Stimulated activated CD8-positive, alpha-beta memory T cell treated with anti-CD3 and anti-CD28 coated beads, Interleukin-12 subunit alpha, Interleukin-12 subunit beta, amount 100 ng/mL, for 4 hours (primary cell): ENCODE data around the gene LRRC46.

Experiments used
- DNase-seq: peaks from one replicate; pipeline ENCODE4 v3.0.0-alpha.2; 2020; ENCODE audit warnings: low read depth

Gene LRRC46

DNA sequence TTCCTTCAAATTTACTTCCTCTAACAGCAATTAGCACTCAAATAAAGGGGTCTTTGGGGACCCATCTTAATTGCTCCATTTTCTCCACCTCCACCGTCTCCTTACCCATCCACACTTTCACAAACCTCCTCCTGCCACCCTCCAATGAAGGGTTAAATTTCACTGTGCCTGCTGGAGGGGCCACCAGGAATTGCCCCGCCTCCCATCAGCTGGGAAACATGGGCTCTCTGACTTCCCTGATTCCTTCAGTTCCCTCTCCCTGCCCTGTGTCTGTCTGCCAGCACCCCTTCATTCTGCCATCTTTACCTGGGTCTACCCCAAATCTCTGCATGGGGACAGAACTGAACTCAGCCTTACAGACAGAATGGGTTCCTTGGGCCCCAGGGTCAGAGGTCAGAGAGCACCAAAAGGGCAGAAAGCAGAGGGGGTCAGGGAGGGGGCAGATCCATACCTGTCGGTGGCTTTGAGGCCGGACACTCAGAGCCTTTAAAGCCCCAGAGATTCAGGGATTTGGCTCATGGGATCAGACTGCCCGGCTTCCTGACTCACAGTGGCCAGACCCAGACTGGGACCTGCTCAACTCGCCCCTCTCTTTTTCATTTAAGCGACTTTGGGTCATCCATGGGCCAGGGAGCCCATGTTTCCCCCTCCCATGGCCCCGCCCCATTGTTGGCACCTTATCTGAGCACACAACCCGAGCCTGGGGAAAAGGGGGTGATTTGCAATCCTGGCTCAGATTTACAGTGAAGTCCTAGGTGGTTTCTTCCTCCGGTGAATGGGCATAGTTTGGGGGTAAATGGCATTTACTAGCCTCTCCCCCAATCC, 46.9 kb downstream of the LRRC46 start:
- no peak for DNase-seq

DNA sequence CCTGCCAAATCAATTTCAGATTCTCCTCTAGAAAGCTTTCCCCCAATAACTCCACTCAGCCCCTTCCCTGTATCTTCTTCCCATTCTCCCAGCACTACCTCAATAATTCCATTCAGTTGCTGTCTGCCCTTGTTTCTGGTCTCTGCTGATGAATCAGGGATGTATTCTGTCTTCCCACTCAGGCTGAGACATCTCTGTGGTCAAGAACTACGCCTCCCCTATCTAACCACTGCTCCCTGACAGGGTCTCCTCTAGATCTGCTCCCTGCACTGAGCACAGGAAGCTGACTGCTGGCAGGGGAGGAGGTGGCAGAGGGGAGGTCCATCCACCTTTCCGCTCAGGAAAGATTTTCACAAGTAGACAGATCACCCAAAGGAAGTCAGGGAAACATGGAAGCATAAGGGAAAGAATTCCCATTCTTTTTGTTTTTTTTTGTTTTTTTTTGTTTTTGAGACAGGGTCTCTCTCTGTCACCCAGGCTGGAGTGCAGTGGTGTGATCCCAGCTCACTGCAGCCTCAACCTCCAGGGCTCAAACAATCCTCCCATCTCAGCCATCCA, 47.6 kb downstream of the LRRC46 start:
- DNase-seq = no peak

DNA sequence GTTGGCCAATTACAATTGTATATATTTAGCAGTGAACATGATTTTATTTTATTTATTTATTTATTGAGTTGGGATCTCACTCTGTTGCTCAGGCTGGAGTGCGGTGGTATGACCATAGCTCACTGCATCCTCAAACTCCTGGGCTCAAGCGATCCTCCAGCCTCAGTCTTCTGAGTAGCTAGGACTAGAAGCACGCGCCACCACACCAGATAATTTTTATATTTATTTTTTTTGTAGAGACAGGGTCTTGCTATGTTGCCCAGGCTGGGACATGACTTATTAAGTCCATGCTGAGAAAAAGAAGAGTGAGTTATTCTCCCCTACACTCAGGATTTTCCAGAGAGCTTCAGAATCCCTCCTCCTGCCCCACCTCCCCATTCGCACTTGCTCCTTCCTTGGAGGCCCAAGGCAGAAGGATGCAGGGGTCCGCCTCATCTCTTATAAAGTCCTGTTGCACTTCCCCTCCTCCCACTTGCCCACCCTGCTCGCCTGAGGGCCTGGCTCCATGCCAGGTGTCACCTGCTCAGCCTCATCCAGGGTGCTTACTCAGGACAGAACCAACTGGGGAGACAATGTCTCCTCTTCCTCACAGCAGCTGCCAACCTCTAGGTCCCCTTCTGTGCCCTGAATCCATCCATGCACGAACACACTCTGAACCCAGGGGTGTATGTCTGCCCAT, 48.4 kb downstream of the LRRC46 start:
- DNase-seq = no peak

DNA sequence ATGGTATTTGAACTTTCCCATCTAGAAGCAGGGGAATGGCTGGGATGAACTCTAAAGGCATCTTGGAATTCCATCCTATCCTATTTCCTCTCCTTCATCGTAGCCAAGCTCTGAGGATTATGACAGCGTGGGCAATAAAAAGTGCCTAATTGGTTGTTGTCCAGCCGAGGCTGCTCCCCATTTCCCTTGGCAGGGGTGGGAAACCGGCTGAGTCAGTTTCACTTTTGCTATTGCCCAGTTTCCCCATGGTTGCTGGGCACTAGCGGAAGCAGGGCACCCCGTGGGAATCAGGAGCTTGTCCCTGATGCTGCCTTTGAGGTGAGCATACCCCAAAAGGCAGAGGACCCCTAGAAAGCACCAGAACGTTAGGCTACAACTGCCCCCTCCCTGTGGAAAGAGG, 50.8 kb downstream of the LRRC46 start:
- no peak for DNase-seq

DNA sequence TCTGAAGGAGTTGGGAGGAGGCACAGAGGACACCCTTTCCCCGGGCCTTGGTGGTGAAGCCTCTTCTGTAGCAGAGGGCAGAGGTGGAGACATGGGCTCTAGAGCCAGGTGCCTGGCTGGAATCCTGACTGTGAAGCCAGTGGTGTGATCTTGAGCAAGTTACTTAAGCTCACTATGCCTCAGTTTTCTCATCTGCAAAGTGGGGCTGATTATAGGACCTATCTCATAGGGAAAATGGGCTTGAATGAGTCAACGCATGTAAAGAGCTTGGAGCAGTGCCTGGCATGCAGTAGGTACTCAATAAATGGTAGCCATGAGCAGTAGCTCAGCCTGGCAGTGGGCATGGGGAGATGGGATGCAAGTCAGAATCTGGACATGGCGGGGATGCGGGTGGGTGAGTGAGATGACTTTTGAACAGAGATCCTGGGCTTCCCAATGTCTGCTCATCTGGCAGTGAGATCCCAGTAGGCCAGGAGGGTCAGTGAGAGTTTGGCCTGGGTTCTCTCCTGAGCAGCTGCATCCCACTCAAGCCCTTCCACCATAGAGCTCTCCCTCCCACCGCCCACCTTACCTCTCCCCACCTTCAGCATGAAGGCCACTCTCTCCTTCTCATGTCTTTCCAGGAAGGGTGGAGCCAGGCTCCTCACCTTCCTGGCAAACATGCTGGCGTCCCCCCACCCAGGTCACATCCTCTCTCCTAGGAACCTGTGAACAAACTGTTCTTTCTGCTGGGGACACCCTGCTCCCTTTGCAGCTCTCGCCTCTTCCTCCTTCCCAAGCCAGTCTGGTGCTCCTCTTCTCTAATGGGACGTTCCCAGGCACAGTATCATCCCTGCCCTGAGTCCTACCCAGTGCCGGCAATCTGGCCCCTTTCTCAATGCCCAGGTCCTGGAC, 51.5 kb downstream of the LRRC46 start:
- no peak for DNase-seq

DNA sequence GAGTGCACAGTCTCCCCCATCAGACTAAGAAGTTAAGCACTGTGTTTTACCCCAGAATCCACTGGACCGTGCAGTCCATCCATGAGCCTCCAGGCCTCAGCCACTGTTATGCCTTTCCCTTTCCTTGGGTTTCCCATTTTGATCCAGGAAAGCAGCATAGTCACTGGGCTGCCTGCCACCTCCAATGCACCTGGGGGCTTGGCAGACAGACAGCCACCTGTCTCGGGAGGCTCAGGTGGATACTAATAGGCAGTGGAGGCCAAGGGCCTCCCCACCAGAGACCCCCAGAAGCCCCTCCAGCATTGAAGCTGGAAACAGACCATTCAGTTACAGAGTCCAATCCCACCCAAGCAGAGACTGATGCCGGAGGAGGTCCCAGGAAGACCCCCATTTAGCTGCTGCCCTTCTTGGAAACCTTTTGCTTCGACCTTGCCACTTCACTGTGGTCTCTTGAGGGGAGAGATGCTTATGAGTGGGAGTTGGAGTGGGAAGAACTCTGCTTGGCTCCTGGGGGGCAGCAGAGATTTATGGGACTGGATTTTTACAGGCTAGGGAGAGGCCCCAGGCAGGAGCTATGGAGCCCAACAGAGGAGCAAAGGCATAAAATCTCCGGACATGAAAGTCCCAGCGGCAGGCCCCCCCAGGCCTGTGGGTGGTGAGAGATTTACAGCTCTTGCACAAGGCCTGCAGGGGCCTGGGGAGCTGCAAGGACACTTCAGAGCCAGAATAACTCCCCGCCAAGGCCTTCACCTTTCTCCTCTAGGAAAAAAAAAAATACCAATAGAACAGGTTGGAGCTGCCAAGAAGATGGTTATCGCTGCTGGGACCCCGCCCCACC, 52.3 kb downstream of the LRRC46 start:
- DNase-seq = no peak

DNA sequence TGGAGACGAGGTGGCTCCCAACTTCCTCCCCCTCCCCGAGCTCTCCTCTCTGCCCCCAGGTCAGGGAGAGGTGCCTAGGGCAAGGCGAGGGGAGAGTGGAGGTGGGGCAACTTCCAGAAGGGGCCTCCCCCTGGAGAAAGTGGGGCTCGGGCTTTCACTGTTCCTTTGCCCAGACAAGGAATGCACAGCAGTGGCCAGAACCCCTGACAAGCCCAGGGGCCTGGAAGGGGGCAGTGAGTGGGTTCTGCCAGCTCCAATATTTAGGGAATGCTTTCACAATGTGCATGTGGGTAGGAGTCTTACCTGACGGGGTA, 52.9 kb downstream of the LRRC46 start:
- no peak for DNase-seq

DNA sequence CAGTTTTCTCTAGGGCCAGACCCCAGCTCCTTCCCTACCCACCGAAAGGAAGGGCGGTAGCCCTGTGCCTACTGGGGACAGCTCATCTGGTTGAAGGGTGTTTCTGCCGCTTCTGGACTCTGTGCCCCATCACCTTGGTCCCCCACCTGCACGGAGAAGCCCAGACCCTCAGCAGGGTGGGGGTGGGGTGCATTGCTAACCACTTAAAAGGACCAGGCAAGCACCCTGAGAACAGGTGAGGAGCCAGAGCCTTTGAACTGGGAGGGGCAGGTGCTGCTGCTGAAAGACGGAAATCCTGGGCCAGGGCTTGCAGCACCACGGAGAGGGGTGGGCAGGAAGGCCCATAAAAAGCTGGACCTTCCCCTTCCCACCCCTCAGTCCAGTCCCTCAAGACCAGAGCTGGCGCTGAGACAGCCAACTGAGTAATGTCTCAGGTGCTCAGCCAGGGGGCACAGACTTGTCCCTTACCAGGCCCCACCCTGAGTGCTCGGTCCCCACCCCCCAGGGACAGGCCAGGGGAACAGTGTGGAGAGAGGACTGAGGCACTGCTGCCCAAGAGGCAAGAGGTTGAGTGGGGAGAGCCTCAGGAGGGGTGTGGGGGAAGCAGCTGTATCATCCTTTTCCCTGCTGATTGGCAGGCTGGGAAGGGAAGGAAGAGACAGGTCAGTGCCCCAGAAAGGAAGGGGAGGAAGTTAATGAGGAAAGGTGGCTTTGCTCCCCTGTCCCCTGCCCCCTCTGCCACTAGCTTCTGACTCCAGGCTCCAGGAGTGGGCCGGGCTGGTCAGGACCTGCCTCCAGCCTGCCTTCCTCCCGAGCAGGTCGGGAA, 53.6 kb downstream of the LRRC46 start:
- no peak for DNase-seq
